Measurements from ENCODE around the gene GNPAT. TPM values are rescaled to one million over a fixed set of nuclear protein-coding genes. Genes with fewer than 3 reads are reported as not detected.

The GNPAT gene
- total RNA-seq, 1 experiment from 2014 or later: 52.7 TPM

DNA sequence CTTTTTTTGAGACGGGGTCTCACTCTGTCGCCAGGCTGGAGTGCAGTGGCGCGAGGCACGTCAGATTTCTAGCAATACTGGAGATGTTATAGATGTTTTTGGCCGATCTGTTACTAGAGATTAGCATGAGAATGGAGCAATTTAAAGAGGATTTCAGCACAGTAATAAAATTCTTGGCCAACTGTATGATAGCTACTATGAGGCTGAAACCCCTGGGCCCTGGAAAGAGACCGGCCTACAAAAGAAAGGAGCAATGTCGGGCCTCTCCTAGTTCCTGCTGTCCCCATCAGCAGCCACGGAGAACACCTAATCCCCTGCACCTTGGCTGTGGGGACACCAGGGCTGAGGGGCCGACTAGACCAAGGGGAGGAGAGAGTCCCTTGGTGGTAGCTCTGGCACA is 9.5 kb upstream of the GNPAT start:
- Mint-ChIP-seq H3K36me3 (ENCODE audit: insufficient read depth, unreplicated experiment) (peaks cover 45% of the 10 kb centered on the region), H3K4me3 (ENCODE audit: low read depth, unreplicated experiment) (no peak overlapping the region), H3K27me3 (ENCODE audit: unreplicated experiment) (no peaks in the 10 kb centered on the region), H3K27ac (ENCODE audit: unreplicated experiment) (no peak overlapping the region), H3K4me1 (ENCODE audit: low read depth, unreplicated experiment) (peaks cover 34% of the 10 kb centered on the region), H3K9me3 (ENCODE audit: low read depth, unreplicated experiment) (no peaks in the 10 kb centered on the region)
- TF ChIP-seq, protein P1, sequence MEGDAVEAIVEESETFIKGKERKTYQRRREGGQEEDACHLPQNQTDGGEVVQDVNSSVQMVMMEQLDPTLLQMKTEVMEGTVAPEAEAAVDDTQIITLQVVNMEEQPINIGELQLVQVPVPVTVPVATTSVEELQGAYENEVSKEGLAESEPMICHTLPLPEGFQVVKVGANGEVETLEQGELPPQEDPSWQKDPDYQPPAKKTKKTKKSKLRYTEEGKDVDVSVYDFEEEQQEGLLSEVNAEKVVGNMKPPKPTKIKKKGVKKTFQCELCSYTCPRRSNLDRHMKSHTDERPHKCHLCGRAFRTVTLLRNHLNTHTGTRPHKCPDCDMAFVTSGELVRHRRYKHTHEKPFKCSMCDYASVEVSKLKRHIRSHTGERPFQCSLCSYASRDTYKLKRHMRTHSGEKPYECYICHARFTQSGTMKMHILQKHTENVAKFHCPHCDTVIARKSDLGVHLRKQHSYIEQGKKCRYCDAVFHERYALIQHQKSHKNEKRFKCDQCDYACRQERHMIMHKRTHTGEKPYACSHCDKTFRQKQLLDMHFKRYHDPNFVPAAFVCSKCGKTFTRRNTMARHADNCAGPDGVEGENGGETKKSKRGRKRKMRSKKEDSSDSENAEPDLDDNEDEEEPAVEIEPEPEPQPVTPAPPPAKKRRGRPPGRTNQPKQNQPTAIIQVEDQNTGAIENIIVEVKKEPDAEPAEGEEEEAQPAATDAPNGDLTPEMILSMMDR (IDR thresholded peaks at IDR 0.05; ENCODE audit: unreplicated experiment): no peak
- CTCF ChIA-PET: no interaction called here
- intact Hi-C loops (cut with micrococcal nuclease; ENCODE audit: unreplicated experiment): no loop called here
- DNase-seq: no peak
- BruUV-seq (replicated peaks): no TSS peak

DNA sequence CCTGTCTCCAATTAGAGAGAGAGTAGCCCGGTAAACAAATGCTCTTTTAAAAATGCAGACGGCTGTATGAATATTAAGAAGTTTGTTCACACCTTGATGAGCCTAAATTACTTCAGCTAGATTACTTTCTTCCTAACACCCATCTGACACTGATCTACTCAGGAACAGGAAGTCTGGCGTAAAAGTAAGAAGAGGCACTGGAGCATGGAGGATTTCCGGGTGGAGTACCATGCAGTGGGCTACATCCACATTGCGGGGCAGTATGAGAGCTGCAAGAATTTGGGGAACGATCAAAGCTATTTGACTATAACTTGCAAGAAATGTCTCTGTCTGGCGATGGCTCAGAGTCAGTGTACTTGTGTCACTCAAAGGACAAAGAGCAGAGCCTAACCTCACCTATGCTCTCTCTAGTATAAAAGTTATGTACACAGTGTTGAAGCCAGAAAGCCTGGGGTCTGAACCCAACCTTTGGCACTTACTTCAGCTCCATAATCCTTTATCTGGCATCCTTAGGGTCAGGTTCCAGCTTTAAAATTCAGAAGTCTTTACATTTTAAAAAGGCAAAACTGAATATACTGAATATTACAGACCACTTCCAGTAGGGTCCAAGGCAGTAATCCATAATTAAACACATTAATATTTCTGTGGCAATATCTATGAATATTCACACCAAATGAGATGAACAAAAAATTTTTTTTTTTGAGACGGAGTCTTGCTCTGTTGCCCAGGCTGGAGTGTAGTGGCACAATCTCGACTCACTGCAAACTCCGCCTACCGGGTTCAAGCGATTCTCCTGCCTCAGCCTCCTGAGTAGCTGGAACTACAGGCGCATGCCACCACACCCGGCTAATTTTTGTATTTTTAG is 7.9 kb upstream of the GNPAT start:
- no peak for DNase-seq
- Mint-ChIP-seq H3K27ac (ENCODE audit: unreplicated experiment) (peak overlapping the region; percentile 87), H3K4me1 (ENCODE audit: low read depth, unreplicated experiment) (peaks cover 36% of the 10 kb centered on the region), H3K36me3 (ENCODE audit: insufficient read depth, unreplicated experiment) (peaks cover 44% of the 10 kb centered on the region), H3K9me3 (ENCODE audit: low read depth, unreplicated experiment) (no peaks in the 10 kb centered on the region), H3K27me3 (ENCODE audit: unreplicated experiment) (no peaks in the 10 kb centered on the region), H3K4me3 (ENCODE audit: low read depth, unreplicated experiment) (peak overlapping the region; percentile 46)
- intact Hi-C loops (cut with micrococcal nuclease; ENCODE audit: unreplicated experiment): no loop called here
- no TSS peak for BruUV-seq (replicated peaks)
- TF ChIP-seq, protein P1 (IDR thresholded peaks at IDR 0.05; ENCODE audit: unreplicated experiment): no peak
- CTCF ChIA-PET: interaction anchor here (0.8 to 0.9 kb wide), 2 partner anchors 17 to 260 kb away, joined by 3 to 4 read pairs; no protein-coding TSS in a partner anchor

DNA sequence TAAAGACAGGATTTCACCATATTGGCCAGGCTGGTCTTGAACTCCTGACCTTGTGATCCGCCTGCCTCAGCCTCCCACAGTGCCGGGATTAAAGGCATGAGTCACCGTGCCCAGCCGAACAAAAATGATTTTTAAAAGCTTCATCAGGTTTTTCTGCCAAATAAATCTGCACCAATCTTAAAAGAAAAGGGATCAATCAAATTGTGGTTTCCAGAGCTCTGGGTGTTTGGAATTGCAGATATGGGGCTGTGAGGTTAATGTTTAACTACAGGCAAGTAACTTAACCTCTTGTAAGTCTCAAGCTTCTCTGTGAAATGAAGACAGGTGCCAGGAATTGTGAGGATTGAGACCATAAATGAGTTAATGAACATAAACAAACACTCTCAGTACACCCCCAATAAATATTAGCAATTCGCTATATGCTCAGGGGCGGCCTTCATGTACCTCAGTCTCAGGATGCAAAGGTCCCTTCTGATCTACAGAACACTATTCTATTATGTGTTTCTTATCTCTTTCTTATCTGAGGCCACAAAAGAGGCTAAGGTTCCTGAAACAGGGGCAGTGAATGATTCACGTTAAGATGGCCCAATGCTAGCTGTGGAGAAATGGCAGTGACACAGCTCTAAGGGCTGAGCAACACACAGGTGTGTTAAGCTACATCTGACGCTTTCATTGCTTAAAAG is 7.1 kb upstream of the GNPAT start:
- Mint-ChIP-seq H3K36me3 (ENCODE audit: insufficient read depth, unreplicated experiment) (peaks cover 45% of the 10 kb centered on the region), H3K27me3 (ENCODE audit: unreplicated experiment) (no peaks in the 10 kb centered on the region), H3K9me3 (ENCODE audit: low read depth, unreplicated experiment) (no peaks in the 10 kb centered on the region), H3K4me1 (ENCODE audit: low read depth, unreplicated experiment) (peaks cover 36% of the 10 kb centered on the region), H3K4me3 (ENCODE audit: low read depth, unreplicated experiment) (peak overlapping the region; percentile 46), H3K27ac (ENCODE audit: unreplicated experiment) (peak overlapping the region; percentile 87)
- CTCF ChIA-PET: interaction anchor here (0.6 to 0.9 kb wide), 4 partner anchors 17 to 409 kb away, joined by 3 to 4 read pairs (median 3); no protein-coding TSS in a partner anchor
- TF ChIP-seq, protein P1 (IDR thresholded peaks at IDR 0.05; ENCODE audit: unreplicated experiment): no peak
- intact Hi-C loops (cut with micrococcal nuclease; ENCODE audit: unreplicated experiment): loop anchor here (2.0 kb wide), 1 partner anchor 357 kb away; no protein-coding TSS in a partner anchor
- peak; percentile 66 for DNase-seq
- BruUV-seq (replicated peaks): no TSS peak

DNA sequence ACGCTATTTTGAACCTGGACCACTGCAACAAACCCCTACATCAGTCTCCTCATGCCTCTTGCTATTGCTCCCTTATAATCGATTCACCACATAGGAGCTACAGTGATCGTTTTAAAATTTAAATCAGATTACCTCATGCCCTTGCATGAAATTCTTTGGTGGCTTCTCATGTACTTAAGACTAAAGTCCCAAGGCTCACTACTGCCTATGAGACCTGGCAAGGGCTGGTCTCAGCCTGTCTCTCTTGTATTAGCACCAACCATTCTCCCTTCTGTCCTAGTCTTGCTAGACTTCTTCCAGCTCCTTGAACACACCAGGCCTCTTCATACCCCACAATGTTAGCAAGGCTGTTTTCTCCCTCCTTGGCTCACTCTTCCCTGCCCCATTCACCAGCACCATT is 6.5 kb upstream of the GNPAT start:
- BruUV-seq (replicated peaks): no TSS peak
- Mint-ChIP-seq H3K4me3 (ENCODE audit: low read depth, unreplicated experiment) (peak overlapping the region; percentile 46), H3K36me3 (ENCODE audit: insufficient read depth, unreplicated experiment) (peaks cover 49% of the 10 kb centered on the region), H3K9me3 (ENCODE audit: low read depth, unreplicated experiment) (no peaks in the 10 kb centered on the region), H3K27me3 (ENCODE audit: unreplicated experiment) (no peaks in the 10 kb centered on the region), H3K27ac (ENCODE audit: unreplicated experiment) (peak overlapping the region; percentile 87), H3K4me1 (ENCODE audit: low read depth, unreplicated experiment) (peaks cover 41% of the 10 kb centered on the region)
- DNase-seq: no peak
- TF ChIP-seq, protein P1 (IDR thresholded peaks at IDR 0.05; ENCODE audit: unreplicated experiment): no peak
- intact Hi-C loops (cut with micrococcal nuclease; ENCODE audit: unreplicated experiment): loop anchor here (2.0 kb wide), 1 partner anchor 356 kb away; no protein-coding TSS in a partner anchor
- CTCF ChIA-PET: interaction anchor here (0.9 kb wide), 1 partner anchor 261 kb away, joined by 4 read pairs; no protein-coding TSS in a partner anchor
